ENCODE measurements around the gene HSPG2.
"Not testable (repeated sequence)": the region's sequence is repeated elsewhere in the genome, so short reads cannot be mapped to it uniquely, and the experiment has no call there.

Gene HSPG2

GRCh38 chr1:21911205-21912001, 25.7 kb downstream of the HSPG2 start:
- no peak for DNase-seq

- DNase-seq, result no peak
Observed at GRCh38 chr1:21910558-21911204, 26.4 kb downstream of the HSPG2 start.

- DNase-seq, result no peak
Observed at GRCh38 chr1:21909787-21910503, 27.2 kb downstream of the HSPG2 start.

- no peak for DNase-seq
Observed at GRCh38 chr1:21909286-21909759, 27.8 kb downstream of the HSPG2 start.

GRCh38 chr1:21907737-21908534, 29.2 kb downstream of the HSPG2 start:
- not testable (repeated sequence) for DNase-seq

- no peak for DNase-seq
Observed at GRCh38 chr1:21907079-21907418, 30.1 kb downstream of the HSPG2 start.

GRCh38 chr1:21906173-21907078, 30.7 kb downstream of the HSPG2 start:
- DNase-seq, result no peak

DNA sequence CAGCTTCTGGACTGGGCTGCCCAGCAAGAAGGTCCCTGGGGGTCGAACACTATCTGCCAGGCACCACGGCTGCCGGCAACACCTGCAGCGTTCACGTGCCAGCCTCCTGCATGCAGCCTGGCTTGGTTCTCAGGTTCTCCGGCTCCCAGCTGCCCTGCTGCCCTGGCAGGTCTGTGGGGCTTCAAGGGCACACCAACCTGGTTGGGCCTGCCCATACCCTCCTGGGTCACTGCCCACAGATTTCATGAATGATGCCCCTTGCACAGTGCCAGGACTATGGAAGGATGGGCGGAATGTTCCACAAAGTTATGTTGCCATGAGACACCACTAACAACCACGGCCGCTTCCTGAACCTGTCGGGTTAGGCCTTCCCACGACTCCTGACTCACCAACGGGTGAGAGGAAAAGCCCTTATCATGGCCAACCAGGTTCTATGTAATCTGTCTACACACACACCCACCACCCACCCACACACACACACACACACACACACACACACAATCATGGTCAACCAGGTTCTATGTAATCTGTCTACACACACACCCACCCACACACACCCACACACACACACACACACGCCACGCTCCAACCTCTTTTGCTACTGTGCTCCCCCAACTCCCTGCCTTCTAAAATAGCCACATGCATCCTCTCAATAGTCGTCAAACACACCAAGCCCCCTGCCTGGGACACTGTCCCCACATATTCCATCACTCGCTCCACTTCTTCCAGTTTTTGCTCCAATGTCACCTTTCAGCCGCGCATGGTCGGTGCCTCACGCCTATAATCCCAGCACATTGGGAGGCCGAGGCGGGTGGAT, 32.2 kb downstream of the HSPG2 start:
- DNase-seq, result no peak

- no peak for DNase-seq
Observed at GRCh38 chr1:21904454-21904703, 32.7 kb downstream of the HSPG2 start.

DNA sequence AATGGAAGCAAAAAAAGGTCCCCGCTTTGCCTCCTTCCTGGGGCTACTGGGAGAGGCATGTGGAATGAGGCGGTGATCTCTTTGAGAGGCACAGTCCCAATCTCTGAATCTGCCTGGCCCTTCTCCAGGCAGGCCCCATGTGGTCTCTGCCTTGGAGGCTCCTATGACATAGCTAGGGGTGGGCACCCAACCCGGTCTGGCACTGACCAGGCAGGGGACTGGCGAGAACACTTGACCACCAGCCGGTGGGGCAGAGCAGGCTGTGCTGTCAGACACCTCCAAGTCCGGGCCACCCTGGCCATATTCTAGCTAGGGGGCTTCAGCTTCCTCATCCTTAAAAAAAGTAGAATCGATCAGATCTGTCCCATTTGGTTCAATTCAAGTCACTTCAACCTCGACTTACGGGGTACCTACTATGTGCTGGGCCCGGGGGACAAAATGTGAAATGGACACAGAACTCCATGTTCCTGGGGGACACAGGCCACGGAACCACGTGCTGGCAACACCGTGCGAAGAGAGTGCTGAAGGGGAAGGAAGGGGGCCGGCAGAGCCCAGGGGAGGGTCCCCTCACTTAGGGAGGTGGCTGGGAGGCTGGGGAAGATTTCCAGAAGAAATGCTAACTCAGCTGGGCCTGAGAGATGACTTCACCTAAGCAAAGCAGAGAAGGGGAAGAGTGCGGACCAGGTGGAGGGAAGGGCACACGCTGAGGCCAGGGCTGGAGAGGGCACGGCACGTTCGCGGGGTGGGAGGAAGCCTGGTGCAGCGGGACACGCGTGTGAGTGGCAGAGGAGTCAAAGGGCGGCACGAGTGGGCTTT, 33.3 kb downstream of the HSPG2 start:
- DNase-seq, result no peak

DNA sequence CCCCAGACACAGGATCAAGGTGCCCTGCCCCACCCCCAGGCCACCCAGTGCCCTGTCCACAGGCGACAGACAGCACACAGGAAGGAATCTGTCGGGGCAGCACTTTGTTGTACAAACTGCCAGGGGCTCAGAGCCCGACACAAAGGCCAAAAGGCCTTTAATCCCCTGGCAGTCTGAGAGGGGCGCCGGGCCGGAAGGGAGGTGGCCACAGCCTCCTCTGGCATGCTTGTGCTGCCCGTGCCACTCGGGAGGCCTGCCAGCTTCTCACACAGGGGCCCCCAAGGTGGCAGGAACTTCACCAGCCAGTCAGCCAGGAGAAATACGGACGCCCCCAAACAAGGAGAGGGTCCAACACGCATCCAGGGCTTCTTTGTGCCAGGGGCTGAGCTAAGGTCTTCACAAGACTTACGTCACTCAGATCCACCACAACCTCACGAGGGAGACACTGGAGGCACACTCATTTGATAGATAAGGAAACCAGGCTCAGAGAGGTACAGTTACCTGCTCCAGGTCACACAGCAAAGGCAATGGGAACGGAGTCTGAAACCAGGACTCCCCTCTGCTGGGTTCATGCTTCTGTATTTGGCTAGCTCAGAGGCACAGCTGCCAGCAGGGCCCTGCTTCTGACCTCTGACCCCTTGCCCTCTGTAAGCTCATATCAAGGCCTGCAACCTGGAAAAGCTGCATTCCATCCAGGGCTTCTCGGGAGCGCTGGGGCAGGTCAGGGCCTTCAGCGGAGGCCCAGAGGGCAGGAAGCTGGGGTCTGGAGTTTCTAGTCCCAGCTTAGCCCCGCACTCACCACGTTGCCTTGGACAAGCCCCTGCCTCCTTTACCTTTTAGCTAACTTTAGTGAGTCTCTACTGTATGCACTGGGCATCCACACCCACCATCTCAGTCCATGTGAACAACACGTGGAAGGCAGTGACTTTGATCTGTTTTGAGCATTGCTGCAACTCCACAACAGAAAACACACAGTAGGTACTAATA, 34.8 kb downstream of the HSPG2 start:
- no peak for DNase-seq

DNA sequence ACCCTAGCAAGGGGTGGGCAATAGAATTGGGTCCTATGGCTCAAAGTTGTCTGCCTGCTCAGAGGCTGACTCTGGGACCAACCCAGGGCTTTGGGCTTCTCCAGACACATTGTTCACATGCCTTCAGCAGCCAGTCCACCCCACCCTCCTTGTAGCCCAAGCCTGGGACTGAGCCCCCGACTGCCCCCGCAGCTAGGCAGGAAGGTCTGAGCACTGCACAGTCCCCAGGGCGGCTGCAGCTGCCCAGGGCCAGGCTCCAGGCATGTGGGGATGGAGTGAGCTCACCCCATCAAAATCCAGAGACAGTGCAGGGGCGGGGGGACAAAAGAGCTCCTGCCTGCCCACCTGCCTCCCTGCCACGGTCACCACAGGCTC, 35.6 kb downstream of the HSPG2 start:
- DNase-seq, result no peak

DNA sequence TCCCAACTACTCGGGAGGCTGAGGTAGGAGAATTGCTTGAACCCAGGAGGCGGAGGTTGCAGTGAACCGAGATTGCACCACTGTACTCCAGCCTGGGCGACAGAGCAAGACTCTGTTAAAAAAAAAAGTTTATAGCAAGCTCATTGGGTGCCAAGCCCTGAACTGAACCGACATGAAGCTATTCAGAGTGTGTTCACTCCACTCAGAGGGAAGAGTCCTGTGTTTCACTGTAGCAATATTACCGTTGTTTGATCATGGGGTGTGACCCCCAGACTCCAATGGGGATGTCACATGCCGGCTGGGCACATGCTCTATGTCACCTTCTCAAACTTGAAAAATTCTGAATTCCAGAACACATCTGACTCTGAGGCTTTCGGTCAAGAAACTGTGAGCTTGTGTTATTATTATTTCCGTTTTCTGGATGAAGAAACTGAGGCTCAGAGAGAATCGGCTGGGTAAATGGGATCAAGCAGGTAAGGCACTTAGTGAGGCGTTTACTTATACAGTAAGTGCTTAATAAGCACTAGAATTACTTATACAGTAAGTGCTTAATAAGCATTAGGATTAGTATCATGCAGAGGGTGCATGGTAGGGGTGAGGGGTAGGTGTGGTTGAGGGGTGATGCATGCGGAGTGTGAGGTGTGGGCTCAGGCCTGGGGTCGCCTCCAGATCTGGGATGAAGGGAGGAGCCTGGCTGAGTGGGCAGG, 36.2 kb downstream of the HSPG2 start:
- DNase-seq, result no peak

DNA sequence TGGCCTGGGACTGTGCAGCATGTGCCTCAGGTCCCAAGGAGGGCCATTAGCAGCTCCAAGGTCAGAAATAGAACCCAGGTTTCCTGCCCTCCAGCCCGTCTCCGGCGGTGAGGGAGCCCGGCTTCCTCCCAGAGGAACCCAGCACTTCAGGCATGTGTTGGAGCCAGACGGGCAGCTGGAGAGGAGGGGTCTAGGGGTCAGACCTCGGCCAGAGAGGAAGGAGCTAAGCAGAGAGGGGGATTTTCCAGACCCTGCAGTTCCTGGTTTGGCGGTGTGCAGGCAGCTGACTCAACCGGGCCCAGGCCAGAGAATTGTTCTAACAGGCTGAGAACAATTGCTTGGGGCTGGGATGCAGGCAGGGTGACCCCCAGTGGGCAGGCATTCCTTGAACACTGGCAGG, 37.1 kb downstream of the HSPG2 start:
- DNase-seq, result no peak

- no peak for DNase-seq
Observed at GRCh38 chr1:21899267-21899810, 37.8 kb downstream of the HSPG2 start.

DNA sequence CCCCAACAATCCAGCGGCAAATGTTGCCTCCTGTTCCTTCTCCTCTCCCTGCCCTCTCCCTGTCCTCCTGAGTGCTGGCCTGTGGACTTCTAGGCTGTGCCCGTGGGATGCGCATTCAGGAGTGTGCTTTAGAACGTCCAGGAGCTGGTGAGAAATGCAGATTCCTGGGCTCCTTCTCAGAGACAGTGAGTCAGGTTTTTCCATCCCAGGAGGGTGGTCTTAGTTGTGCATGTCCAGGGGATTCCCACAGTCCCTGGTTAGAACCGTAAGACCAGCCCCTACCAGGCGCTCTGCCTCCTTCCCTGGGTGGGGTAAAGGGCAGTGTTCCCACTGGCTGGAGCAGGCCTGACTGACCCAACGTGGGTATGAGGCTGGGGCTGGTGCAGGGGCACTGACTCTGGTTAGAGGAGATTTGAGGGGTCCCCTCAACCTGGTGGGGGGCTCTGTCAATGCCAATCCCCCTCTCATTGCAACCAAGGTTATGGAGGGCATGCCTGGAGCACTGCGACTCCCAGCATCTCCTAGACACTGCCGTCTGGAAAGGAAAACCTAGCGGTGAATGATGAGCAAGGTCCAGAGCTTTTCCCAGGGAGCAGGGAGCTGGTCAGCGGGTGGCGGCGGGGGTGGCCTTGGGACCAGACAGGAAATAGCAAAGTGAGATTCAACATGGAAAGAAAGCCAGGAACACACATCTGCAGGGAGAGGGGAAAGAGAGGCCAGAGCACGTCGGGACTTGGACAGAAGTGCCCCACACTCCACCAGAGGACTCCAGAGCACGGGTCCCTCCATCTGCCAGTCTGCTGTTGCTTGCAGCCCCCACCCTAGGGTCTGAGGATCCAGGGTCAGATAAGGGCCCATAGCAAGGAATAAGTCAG, 38.5 kb downstream of the HSPG2 start:
- DNase-seq, result no peak

DNA sequence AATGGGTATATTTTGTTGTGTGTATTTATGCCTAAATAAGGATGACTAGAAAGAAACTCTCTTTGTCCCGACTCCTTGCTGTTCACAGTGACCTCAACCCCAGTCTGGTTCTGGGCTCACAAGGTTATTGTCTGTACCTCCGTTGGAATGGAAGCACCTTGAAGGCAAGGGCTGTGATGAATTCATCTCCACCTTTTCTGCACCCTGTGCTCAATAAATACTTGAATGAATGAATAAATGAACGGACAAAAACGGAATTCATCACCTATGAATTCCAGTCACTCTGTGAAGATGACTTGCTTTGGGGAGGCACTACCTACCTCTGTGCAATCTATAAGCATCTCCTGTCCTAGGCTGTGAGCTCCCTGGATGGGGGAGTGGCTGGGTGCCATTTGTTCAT, 39.3 kb downstream of the HSPG2 start:
- no peak for DNase-seq

Measured in NCI-H1930 (cell line).